Left ventricle myocardium inferior (tissue), 1 donor: ENCODE data around the gene WNK4. TPM values are rescaled to one million over a fixed set of nuclear protein-coding genes. Genes with fewer than 3 reads are reported as not detected.

Experiments
- DNase-seq: peaks from one replicate; pipeline ENCODE4 v3.0.0-alpha.2; 2020
- H3K27ac ChIP-seq: fragments of 200-600 bp; replicated peaks from 2 replicates; pipeline ENCODE4 v1.8.0; 2021
- H3K27me3 ChIP-seq: fragments of 200-600 bp; 2 replicates; pipeline ENCODE4 v1.8.0; 2021; ENCODE audit warnings: low read depth
- H3K36me3 ChIP-seq: fragments of 200-600 bp; 2 replicates; pipeline ENCODE4 v1.8.0; 2021
- H3K4me1 ChIP-seq: fragments of 200-600 bp; 2 replicates; pipeline ENCODE4 v1.8.0; 2021
- H3K4me3 ChIP-seq: fragments of 200-600 bp; 2 replicates; pipeline ENCODE4 v1.8.0; 2021; ENCODE audit warnings: mild to moderate bottlenecking, moderate library complexity
- H3K9me3 ChIP-seq: fragments of 200-600 bp; replicated peaks from 2 replicates; pipeline ENCODE4 v1.8.0; 2021
- CTCF ChIP-seq: fragments of 200-600 bp; IDR thresholded peaks from 2 replicates; pipeline ENCODE4 v1.8.0; 2021; ENCODE audit warnings: antibody characterized with exemption, mild to moderate bottlenecking, borderline replicate concordance
- intact Hi-C: fragments of 100-400 bp; cut with micrococcal nuclease; formaldehyde crosslinking; loops from one replicate; pipeline ENCODE4 v1.11.0; 2022
- total RNA-seq: library from RNA; stranded (reverse); fragmentation: NEBNext Ultra II Directional; extraction: Animal tissue kit (Norgen Biotek cat#: 25700); gene quantifications from one replicate; pipeline ENCODE4 v1.2.1, GENCODE V29; 2021
- donor health status: DM: no; HTN: yes; CAD: no; lungs with severe emphysema.

WNK4 gene
- total RNA-seq, 1 donor from 2014 or later = not detected

GRCh38 chr17:42795061-42795460, 14.7 kb downstream of the WNK4 start:
- TF ChIP-seq CTCF = no peak
- peaks cover 11% of the 10 kb centered on the region for H3K36me3 ChIP-seq
- intact Hi-C loops = no loop called here
- H3K4me3 ChIP-seq = no peak overlapping the region
- H3K4me1 ChIP-seq = peaks cover 27% of the 10 kb centered on the region
- H3K27ac ChIP-seq = no peak overlapping the region
- H3K27me3 ChIP-seq = no peaks in the 10 kb centered on the region
- H3K9me3 ChIP-seq = no peaks in the 10 kb centered on the region
- no peak for DNase-seq

DNA sequence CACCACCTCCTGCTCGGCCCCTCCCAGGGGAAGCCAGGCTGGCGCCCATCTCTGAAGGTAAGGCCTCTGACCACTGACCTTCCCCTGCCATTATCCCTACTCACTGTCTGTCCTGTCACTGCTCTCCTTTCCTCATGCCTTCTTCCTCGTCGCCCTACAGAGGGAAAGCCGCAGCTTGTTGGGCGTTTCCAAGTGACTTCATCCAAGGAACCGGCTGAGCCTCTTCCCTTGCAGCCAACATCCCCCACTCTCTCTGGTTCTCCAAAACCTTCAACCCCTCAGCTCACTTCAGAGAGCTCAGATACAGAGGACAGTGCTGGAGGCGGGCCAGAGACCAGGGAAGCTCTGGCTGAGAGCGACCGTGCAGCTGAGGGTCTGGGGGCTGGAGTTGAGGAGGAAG, 15.1 kb downstream of the WNK4 start:
- no peak overlapping the region for H3K4me3 ChIP-seq
- TF ChIP-seq CTCF = no peak
- no peaks in the 10 kb centered on the region for H3K9me3 ChIP-seq
- intact Hi-C loops = no loop called here
- peaks cover 11% of the 10 kb centered on the region for H3K36me3 ChIP-seq
- H3K27ac ChIP-seq = no peak overlapping the region
- H3K27me3 ChIP-seq = no peaks in the 10 kb centered on the region
- no peak for DNase-seq
- H3K4me1 ChIP-seq = peaks cover 27% of the 10 kb centered on the region

GRCh38 chr17:42796066-42796758, 15.8 kb downstream of the WNK4 start:
- no peak for TF ChIP-seq CTCF
- Histone ChIP-seq H3K4me3 (no peak overlapping the region), H3K27me3 (no peaks in the 10 kb centered on the region), H3K36me3 (peaks cover 11% of the 10 kb centered on the region), H3K4me1 (peaks cover 27% of the 10 kb centered on the region), H3K27ac (no peak overlapping the region), H3K9me3 (no peaks in the 10 kb centered on the region)
- intact Hi-C loops = no loop called here
- DNase-seq = no peak

DNA sequence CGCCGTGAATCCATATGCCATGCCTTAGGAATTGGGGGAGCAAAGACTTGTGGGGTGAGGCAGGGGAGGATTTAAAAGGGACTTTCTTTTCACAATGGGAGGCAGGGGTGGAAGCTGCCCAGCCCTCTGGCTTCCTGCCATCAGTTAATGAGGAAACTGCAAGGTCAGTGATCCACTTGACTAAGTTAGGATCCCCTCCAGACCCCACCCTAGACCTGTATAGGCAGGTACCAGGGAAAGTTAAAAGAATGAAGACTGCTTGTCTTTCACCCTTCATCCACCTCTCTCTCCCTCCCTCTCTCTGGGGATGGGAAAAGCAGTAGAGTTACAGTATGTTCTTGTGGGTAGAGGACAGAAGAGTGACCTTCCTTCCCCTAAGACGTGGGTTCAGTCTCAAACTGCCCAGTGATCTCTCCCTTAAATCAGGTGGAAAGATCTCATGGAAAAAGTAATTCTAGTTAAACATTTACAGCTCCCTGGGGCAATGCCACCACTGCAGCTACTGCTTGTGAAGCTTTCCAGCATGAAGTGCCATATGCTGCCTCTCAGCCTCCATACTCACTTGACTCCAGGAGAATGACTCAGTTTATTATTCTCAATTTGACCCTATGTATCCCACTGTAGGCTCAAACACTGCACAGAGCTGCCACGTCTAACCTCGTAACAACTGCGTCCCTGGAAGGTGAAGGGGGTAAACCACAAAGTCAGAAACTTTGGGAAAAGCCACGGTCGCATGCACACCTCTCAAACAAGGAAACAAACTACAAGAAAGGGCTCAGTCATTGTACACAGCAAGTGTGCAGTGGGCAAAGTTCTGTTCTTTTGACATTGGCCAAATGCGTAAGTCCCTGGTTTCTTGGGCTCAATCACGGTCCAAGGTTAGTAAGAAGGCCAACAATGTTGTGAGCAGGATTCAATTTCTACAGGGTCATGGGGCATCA, 16.9 kb downstream of the WNK4 start:
- peaks cover 27% of the 10 kb centered on the region for H3K4me1 ChIP-seq
- no peak for TF ChIP-seq CTCF
- H3K4me3 ChIP-seq = peak overlapping the region; percentile 89
- peaks cover 11% of the 10 kb centered on the region for H3K36me3 ChIP-seq
- H3K9me3 ChIP-seq = no peaks in the 10 kb centered on the region
- no peaks in the 10 kb centered on the region for H3K27me3 ChIP-seq
- no peak for DNase-seq
- H3K27ac ChIP-seq = no peak overlapping the region
- intact Hi-C loops = no loop called here

DNA sequence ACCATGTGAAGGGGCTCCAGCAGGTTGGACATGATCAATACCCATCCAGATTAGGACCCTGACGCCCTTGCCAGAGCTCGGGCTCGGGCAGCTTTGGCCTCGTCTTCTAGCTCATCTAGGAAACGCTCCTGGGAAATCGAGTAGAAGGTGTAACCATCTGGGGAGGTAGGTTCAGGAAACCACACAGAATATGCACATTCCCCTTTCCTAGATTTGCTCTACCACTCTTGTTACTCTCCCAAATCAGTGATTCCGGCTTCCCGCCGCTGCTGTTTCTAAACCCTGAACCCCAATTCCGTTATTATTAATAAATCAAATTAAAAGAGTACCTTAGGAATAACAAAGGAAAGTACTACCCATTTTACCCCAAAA, 17.6 kb downstream of the WNK4 start:
- peak overlapping the region; percentile 89 for H3K4me3 ChIP-seq
- no peaks in the 10 kb centered on the region for H3K9me3 ChIP-seq
- H3K27me3 ChIP-seq = no peaks in the 10 kb centered on the region
- H3K36me3 ChIP-seq = peaks cover 11% of the 10 kb centered on the region
- intact Hi-C loops = no loop called here
- H3K27ac ChIP-seq = peak overlapping the region; percentile 84
- no peak for DNase-seq
- peaks cover 27% of the 10 kb centered on the region for H3K4me1 ChIP-seq
- TF ChIP-seq CTCF = no peak
